HG03280 (cell line): ENCODE measurements around the gene CDH2.

ENCODE experiments used
- ATAC-seq: cut with Tn5 transposase; IDR thresholded peaks from one replicate; pipeline ENCODE4 v1.9.1; 2021; ENCODE audit warnings: mild to moderate bottlenecking, moderate library complexity; ENCODE audit not compliant: unreplicated experiment

Gene CDH2

GRCh38 chr18:28091197-28091596 is 85.7 kb downstream of the CDH2 start:
- ATAC-seq = no peak

GRCh38 chr18:28088477-28088876 is 88.5 kb downstream of the CDH2 start:
- no peak for ATAC-seq

DNA sequence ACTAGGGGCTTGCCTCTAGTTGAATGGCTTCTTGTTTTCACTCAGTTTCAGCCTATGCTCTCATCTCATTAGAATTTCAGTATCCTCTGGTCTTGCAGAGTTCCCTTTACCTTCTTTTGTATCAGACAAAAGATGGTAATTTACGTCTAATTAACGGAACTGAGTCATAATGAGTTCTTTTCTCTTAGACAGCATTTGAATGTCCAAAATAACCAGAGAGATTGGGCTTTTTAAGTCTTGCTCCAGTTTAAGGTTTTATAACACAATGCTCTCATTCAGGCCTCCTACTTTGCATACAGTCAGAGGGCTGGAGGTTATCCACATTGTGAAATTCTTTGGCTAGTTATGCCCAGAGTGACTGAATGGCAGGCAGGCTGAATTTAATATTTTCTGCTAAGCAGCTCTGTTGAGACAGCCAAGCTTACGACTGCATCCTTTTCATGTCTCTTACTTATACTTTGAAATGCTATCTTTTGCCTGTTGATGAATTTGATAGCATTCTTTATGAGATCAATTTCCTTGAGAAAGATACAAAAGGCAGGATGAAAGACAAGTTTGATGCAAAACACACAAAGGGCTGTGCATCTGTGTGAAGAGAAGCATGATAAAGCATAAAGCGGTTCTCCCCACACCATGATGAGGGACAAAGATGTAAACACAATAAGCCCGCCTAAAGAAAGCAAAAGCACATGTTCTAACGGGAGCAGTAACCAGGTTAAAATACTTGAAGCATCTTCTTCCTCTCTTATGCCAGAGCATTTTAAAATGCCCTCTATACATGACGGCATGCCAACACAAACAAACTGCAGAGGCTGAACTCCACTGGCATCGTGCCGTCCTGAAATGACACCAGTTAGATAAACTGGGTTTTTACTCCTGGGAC is 90.0 kb downstream of the CDH2 start:
- no peak for ATAC-seq

- no peak for ATAC-seq
Measured at GRCh38 chr18:28081516-28081915, 95.4 kb downstream of the CDH2 start.

- no peak for ATAC-seq
Measured at GRCh38 chr18:28080876-28081300, 96.0 kb downstream of the CDH2 start.

- no peak for ATAC-seq
Measured at GRCh38 chr18:28079883-28080282, 97.0 kb downstream of the CDH2 start.

GRCh38 chr18:28078849-28079248 is 98.1 kb downstream of the CDH2 start:
- ATAC-seq = no peak

DNA sequence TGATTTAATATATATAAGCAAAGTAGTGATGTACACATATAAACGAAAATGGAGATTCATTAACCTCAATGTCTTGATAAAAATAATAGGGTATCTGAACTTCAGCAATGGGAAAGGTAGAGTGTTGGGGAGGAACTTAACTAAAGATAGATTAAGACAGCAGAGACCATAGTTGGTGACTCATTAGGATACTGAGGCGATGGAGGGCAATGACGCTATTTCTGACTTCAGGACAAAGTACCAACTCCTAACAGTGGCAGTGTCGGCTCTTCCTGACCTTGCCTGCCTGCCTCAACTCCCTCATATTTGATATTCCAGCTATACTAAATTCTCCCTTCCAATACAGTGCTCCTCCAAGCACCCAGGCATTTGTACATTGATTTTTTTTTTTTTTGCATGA is 98.6 kb downstream of the CDH2 start:
- no peak for ATAC-seq

DNA sequence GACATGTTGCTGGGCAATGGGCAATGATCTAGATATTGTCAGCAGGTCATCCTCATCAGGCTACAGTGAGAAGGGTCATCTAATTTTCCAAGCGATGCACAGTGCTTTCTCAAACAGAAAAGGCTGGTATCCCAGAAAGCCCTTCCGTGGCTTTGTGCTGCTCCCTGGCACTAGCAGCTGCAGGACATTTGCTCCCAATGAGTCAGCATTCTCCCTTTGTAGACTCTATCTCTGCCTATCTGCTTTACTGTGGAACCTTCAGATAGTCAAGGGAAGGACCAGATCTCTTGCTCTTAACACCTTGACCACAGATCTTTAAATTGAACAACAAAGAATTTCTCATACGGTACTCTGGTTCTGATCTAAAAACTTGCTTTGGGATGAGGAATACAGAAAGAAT is 101.4 kb downstream of the CDH2 start:
- ATAC-seq = no peak

- no peak for ATAC-seq
Measured at GRCh38 chr18:28074076-28074475, 102.9 kb downstream of the CDH2 start.

- no peak for ATAC-seq
Measured at GRCh38 chr18:28073658-28074057, 103.3 kb downstream of the CDH2 start.

GRCh38 chr18:28071199-28071598 is 105.7 kb downstream of the CDH2 start:
- no peak for ATAC-seq

DNA sequence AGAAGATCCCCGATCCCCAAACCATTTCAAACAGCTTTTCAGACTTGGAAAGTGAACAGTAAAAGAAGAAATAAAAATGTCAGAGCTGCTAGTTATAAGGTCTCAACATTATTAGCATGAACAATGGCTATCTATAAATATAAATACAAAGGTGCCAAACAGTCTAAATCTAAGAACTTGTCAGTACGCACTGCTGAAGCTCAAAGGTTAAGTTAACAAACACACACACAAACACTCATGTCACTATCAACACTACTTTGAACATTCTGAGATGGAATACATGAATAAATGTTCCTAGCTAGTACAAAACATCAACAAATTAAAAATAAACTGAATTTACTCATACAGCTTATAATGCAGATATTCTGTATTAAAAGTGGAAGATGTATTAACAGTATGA is 108.7 kb downstream of the CDH2 start:
- no peak for ATAC-seq

DNA sequence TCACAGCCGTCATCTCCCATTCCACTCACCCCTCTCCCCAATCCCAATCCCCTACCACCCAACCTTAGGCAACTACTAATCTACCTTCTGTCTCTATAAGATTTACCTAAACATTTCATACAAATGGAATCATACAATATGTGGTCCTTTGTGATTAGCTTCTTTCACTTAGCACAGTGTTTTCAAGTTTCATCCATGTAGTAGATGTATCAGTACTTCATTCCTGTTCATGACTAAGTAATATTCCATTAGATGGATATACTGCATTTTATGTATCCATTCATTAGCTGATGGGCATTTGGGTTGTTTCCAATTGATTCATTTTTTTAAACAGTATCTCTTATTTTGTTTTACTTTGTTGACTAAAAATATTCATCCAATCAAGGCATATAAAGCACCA is 109.6 kb downstream of the CDH2 start:
- ATAC-seq = no peak

- ATAC-seq = no peak
Measured at GRCh38 chr18:28065793-28066186, 111.1 kb downstream of the CDH2 start.

GRCh38 chr18:28065031-28065792 is 111.7 kb downstream of the CDH2 start:
- no peak for ATAC-seq

GRCh38 chr18:28063926-28064325 is 113.0 kb downstream of the CDH2 start:
- no peak for ATAC-seq

DNA sequence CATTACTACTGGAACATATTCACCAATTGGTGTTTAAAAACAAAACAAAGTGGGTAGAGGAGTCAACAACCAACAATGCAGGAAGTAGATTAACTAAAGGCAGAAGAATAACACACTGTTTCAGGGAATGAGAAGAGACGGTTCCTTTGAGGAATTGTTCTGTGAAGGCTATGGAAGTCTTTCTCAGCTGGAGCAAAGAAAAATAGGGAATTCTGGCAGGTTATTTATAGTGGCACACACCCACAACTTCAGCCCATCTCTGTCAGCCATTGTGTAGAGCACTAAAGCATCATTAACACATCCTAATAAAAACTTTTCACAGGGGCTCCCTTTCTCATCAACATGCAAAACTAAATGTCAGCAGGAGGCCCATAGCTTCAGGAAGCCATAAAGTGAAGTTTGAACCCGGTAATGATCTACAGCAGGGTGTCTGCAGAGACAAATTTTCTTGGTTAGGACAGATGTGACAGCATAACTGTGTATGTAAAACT is 113.6 kb downstream of the CDH2 start:
- ATAC-seq = no peak

DNA sequence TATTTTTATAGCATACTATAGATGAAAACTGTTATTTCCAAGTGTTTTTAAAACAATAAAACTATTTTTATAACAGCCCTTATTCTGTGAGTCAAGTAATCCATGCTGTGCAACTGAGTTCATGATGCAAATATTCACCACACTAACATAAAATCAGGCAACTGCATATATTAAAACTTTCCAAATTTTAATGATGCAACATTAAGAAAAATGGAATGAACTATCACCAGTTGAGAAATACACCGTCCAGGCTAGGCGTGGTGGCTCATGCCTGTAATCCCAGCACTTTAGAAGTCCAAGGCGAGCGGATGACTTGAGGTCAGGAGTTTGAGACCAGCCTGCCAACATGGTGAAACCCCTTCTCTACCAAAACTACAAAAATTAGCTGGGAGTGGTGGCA is 114.5 kb downstream of the CDH2 start:
- no peak for ATAC-seq

DNA sequence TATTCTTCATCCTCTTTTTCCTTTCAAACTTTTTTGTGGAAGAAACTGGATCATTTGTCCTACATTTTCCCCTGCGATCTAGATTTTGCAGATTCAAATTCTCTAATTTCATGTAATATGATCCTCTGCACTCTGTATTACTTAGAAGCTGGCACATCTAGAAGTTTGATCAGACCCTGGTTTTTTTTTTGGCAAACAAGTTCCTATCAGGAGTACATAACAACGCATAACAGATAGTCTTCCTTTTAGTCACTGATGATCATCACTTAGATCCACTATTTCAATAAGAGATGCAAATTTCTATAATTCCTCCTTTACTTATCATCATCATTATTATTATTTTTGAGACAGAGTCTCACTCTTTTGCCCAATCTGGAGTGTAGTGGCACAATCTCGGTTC is 117.1 kb downstream of the CDH2 start:
- ATAC-seq = no peak

DNA sequence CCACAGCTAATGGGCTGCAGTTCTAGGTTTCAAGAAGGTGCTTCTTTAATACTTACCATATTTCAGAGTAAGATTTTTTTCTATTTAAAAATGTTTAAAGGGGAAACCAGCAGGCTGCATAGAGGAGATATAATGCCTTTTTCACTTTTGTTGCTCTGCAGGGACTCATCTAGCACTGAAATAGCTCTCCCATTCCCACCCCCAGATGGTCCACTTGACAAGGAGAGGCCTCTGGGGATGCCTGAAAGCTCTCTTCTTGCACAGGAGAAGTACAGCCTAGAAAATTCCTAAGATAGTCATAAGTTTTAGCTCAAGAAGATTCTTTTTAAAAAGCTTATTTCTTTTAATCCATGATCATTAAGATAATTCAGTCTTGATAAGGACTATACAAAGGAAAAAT is 126.4 kb downstream of the CDH2 start:
- ATAC-seq = no peak

- ATAC-seq = no peak
Measured at GRCh38 chr18:28048612-28049011, 128.3 kb downstream of the CDH2 start.
